Common myeloid progenitor, CD34-positive (primary cell): ENCODE results near the gene RIMS1.

Experiments used
- CTCF ChIA-PET: fragments of 350-600 bp; sonication (Branson Sonifier 250); formaldehyde crosslinking; loops from one replicate; lab custom pipeline; 2021; ENCODE audit warnings: antibody characterized with exemption; lab: Charles Lee
- POLR2A ChIA-PET: fragments of 350-600 bp; sonication (Branson Sonifier 250); formaldehyde crosslinking; loops from one replicate; lab custom pipeline; 2021; ENCODE audit warnings: antibody characterized with exemption; lab: Charles Lee
- DNase-seq, 3 donors: peaks; one replicate each; pipeline versions ENCODE4 v3.0.0 to v3.0.0-alpha.2; 2013
- H3K27ac ChIP-seq, 2 experiments: 1 replicate in 1 of 2; 2 replicates in 1 of 2; pipeline ENCODE4 v1.7.0; 2013; ENCODE audit warnings: inconsistent platforms in 2 of 2, low read length in 2 of 2, mild to moderate bottlenecking in 2 of 2, low read depth in 1 of 2, moderate library complexity in 1 of 2; ENCODE audit not compliant: severe bottlenecking in 2 of 2, insufficient read depth in 1 of 2, poor library complexity in 1 of 2
- H3K27me3 ChIP-seq, 5 experiments: replicated peaks in 2 of 5; 1 replicate in 3 of 5; 2 replicates in 2 of 5; pipeline versions ENCODE4 v1.6.1 to v1.7.0; 2013; ENCODE audit warnings: low read length in 4 of 5, mild to moderate bottlenecking in 2 of 5, moderate library complexity in 2 of 5, inconsistent platforms in 1 of 5; ENCODE audit not compliant: insufficient read depth in 5 of 5, control insufficient read depth in 4 of 5
- H3K36me3 ChIP-seq, 4 experiments: 1 replicate in 2 of 4; 2 replicates in 2 of 4; pipeline versions ENCODE4 v1.6.1 to v1.7.0; 2013; ENCODE audit warnings: low read length in 3 of 4, control low read depth in 1 of 4, mild to moderate bottlenecking in 1 of 4; ENCODE audit not compliant: control insufficient read depth in 4 of 4, insufficient read depth in 4 of 4
- H3K4me1 ChIP-seq, 4 experiments: 1 replicate in 3 of 4; 2 replicates in 1 of 4; pipeline versions ENCODE4 v1.6.1 to v1.7.1; 2013; ENCODE audit warnings: low read length in 3 of 4, mild to moderate bottlenecking in 3 of 4, control low read depth in 1 of 4, inconsistent platforms in 1 of 4, moderate library complexity in 1 of 4; ENCODE audit not compliant: control insufficient read depth in 4 of 4, insufficient read depth in 4 of 4; ENCODE audit errors: control extremely low read depth in 1 of 4
- H3K4me3 ChIP-seq, 7 experiments: 1 replicate in 4 of 7; 2 replicates in 3 of 7; pipeline versions ENCODE4 v1.5.1 to v1.7.0; 2013; ENCODE audit warnings: mild to moderate bottlenecking in 7 of 7, low read length in 6 of 7, moderate library complexity in 6 of 7, inconsistent platforms in 2 of 7, low read depth in 2 of 7, control low read depth in 1 of 7; ENCODE audit not compliant: insufficient read depth in 4 of 7, control insufficient read depth in 1 of 7; ENCODE audit errors: extremely low read depth in 1 of 7
- H3K9me3 ChIP-seq, 5 experiments: 1 replicate in 4 of 5; 2 replicates in 1 of 5; pipeline versions ENCODE4 v1.6.1 to v1.7.1; 2013; ENCODE audit warnings: low read length in 4 of 5, mild to moderate bottlenecking in 2 of 5, inconsistent platforms in 1 of 5, low read depth in 1 of 5, moderate library complexity in 1 of 5; ENCODE audit not compliant: control insufficient read depth in 4 of 5, insufficient read depth in 2 of 5; ENCODE audit errors: control extremely low read depth in 1 of 5
- WGBS: methylation state at CpG from one replicate; pipeline ENCODE4 v1.1.5; 2013; ENCODE audit not compliant: insufficient coverage; 5-methylcytosine and 5-hydroxymethylcytosine counted together

RIMS1 gene

DNA sequence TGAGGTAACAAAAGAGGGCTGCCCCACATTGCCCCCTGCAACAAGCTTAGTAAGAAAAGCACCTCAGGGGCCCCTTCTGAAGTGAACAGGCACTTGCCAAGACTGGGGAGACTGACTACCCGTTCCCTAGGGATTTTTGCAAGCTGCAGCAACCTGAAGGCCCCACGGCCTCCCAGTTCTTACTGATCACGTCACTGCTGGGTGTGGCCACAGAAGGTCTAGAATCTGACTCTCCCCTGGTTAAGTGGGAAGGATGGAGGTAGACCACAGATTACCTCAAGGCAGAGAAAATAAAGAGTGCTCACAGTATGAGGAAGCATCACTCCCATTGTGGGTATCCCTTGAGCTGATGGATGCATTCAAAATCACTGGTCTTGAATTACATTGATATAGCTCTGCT lies 534.1 kb downstream of the RIMS1 start:
- no peak for DNase-seq
- H3K36me3 ChIP-seq, result no peaks in the 10 kb centered on the region
- ChIA-PET CTCF (interaction anchor here (7.6 kb wide), 1 partner anchor 9 kb away, joined by 46 read pairs; no protein-coding TSS in a partner anchor), POLR2A (no interaction called here)
- 100% methylated on average over 1 of the region's 3 CpGs for WGBS
- H3K27me3 ChIP-seq, result peaks cover 0 to 3% (median 0%) of the 10 kb centered on the region in 5 experiments
- no peak overlapping the region for H3K4me3 ChIP-seq
- H3K9me3 ChIP-seq, result no peaks in the 10 kb centered on the region
- no peak overlapping the region for H3K27ac ChIP-seq
- H3K4me1 ChIP-seq, result no peaks in the 10 kb centered on the region

GRCh38 chr6:72421387-72421786 lies 535.0 kb downstream of the RIMS1 start:
- ChIA-PET POLR2A (no interaction called here), CTCF (interaction anchor here (7.6 kb wide), 1 partner anchor 10 kb away, joined by 46 read pairs; no protein-coding TSS in a partner anchor)

GRCh38 chr6:72422171-72422570 lies 535.8 kb downstream of the RIMS1 start:
- no peaks in the 10 kb centered on the region for H3K36me3 ChIP-seq
- H3K27me3 ChIP-seq, result no peaks in the 10 kb centered on the region
- H3K4me3 ChIP-seq, result no peak overlapping the region
- ChIA-PET CTCF (interaction anchor here (7.6 kb wide), 1 partner anchor 10 kb away, joined by 46 read pairs; no protein-coding TSS in a partner anchor), POLR2A (no interaction called here)
- H3K9me3 ChIP-seq, result no peaks in the 10 kb centered on the region
- H3K4me1 ChIP-seq, result no peaks in the 10 kb centered on the region
- DNase-seq, result no peak
- H3K27ac ChIP-seq, result no peak overlapping the region
- no CpG with 5 or more reads among the region's 1 CpG for WGBS

More at GRCh38 chr6:72421387-72421786, 535.0 kb downstream of the RIMS1 start:
- WGBS, result 100% methylated on average over 1 of the region's 3 CpGs
- H3K27ac ChIP-seq, result no peak overlapping the region
- no peaks in the 10 kb centered on the region for H3K27me3 ChIP-seq
- DNase-seq, result no peak
- no peak overlapping the region for H3K4me3 ChIP-seq
- H3K9me3 ChIP-seq, result no peaks in the 10 kb centered on the region
- no peaks in the 10 kb centered on the region for H3K4me1 ChIP-seq
- H3K36me3 ChIP-seq, result no peaks in the 10 kb centered on the region

DNA sequence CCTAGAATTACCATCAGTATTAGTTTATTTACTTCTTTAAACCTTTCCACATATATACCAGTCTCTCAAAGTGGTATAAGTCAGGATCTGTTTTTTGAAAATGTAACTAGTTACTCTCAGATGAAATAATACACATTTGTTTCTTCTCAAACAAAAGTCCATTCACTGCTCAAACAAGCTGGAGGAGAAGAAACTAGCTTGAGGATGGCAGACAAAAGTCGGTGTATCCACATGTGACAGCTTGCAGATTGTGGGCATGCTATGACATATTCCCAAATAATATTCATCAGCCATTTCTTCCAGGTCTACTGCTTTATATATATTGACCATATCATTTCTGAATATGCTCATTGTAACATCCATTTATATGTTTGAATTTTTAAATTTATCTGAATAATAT lies 538.1 kb downstream of the RIMS1 start:
- CTCF ChIA-PET, result interaction anchor here (1.3 to 7.6 kb wide), 2 partner anchors 13 to 27 kb away, joined by 3 to 46 read pairs; no protein-coding TSS in a partner anchor
- Histone ChIP-seq H3K27me3 (no peaks in the 10 kb centered on the region), H3K9me3 (no peaks in the 10 kb centered on the region), H3K27ac (no peak overlapping the region), H3K4me3 (no peak overlapping the region), H3K36me3 (no peaks in the 10 kb centered on the region), H3K4me1 (no peaks in the 10 kb centered on the region)
- WGBS, result no CpG with 5 or more reads among the region's 1 CpG
- POLR2A ChIA-PET, result no interaction called here
- DNase-seq, result no peak

GRCh38 chr6:72425003-72425681 lies 538.8 kb downstream of the RIMS1 start:
- H3K4me1 ChIP-seq, result no peaks in the 10 kb centered on the region
- no peak overlapping the region for H3K27ac ChIP-seq
- no peak overlapping the region for H3K4me3 ChIP-seq
- no peaks in the 10 kb centered on the region for H3K27me3 ChIP-seq
- no peaks in the 10 kb centered on the region for H3K36me3 ChIP-seq
- DNase-seq, result no peak
- 80% methylated on average over 2 of the region's 4 CpGs for WGBS
- ChIA-PET CTCF (interaction anchor here (1.3 to 7.6 kb wide), 2 partner anchors 13 to 26 kb away, joined by 3 to 46 read pairs; no protein-coding TSS in a partner anchor), POLR2A (no interaction called here)
- H3K9me3 ChIP-seq, result no peaks in the 10 kb centered on the region

DNA sequence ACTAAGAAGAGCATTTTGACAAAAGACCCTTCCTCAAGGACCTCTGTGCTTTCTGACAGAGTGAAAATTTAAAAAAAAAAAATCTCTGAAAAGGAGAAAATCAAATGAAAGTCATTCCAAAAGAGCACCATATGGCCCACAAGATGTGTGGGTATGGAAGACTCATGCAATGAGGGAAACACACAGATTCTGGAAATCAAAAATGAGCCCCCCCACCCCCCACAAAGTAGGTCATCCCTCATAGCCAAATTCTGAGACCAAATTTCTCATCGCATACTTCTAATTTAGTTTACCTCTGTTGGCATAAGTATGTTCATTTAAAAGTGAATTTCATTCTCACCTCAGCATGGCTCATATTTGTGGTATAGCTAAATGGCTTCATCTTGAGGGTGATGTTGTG lies 554.3 kb downstream of the RIMS1 start:
- no CpG with 5 or more reads among the region's 1 CpG for WGBS
- Histone ChIP-seq H3K4me1 (no peaks in the 10 kb centered on the region), H3K27ac (no peak overlapping the region), H3K27me3 (peaks cover 0 to 13% (median 5%) of the 10 kb centered on the region in 5 experiments), H3K36me3 (no peaks in the 10 kb centered on the region), H3K9me3 (no peaks in the 10 kb centered on the region), H3K4me3 (no peak overlapping the region)
- POLR2A ChIA-PET, result interaction anchor here (0.6 kb wide), 1 partner anchor 115 kb away, joined by 3 read pairs; no protein-coding TSS in a partner anchor
- DNase-seq, result no peak
- CTCF ChIA-PET, result interaction anchor here (1.3 kb wide), 1 partner anchor 24 kb away, joined by 3 read pairs; no protein-coding TSS in a partner anchor

GRCh38 chr6:72446430-72446829 lies 560.1 kb downstream of the RIMS1 start:
- DNase-seq, result no peak
- Histone ChIP-seq H3K9me3 (no peaks in the 10 kb centered on the region), H3K36me3 (no peaks in the 10 kb centered on the region), H3K4me3 (no peak overlapping the region), H3K27me3 (peaks cover 0 to 6% (median 2%) of the 10 kb centered on the region in 5 experiments), H3K27ac (no peak overlapping the region), H3K4me1 (no peaks in the 10 kb centered on the region)
- no CpG with 5 or more reads among the region's 1 CpG for WGBS
- ChIA-PET CTCF (no interaction called here), POLR2A (no interaction called here)
